ENCODE data around the gene APOBEC3A.
A peak's percentile ranks its signal among the peaks of the same experiment; 100 is the strongest.

Gene APOBEC3A

GRCh38 chr22:38957046-38957770 lies at the start of gene APOBEC3A:
APOBEC3A (plus strand) TSS chr22:38957609; CDS start chr22:38957692, 83 bp downstream.
- no peak for FAIRE-seq

GRCh38 chr22:38907767-38908166 lies 49.6 kb upstream of the APOBEC3A start:
- FAIRE-seq, result no peak

GRCh38 chr22:38911434-38911833 lies 46.0 kb upstream of the APOBEC3A start:
- no peak for FAIRE-seq

GRCh38 chr22:38919631-38920190 lies 37.7 kb upstream of the APOBEC3A start:
- no peak for FAIRE-seq

GRCh38 chr22:38921120-38921519 lies 36.3 kb upstream of the APOBEC3A start:
- no peak for FAIRE-seq

GRCh38 chr22:38921806-38922205 lies 35.6 kb upstream of the APOBEC3A start:
- FAIRE-seq, result no peak

GRCh38 chr22:38923463-38924346 lies 33.7 kb upstream of the APOBEC3A start:
- no peak for FAIRE-seq

- peak; percentile 49 for FAIRE-seq
Measured at GRCh38 chr22:38924347-38924952, 33.0 kb upstream of the APOBEC3A start.

- FAIRE-seq, result no peak
Measured at GRCh38 chr22:38925571-38926041, 31.8 kb upstream of the APOBEC3A start.

GRCh38 chr22:38927033-38927781 lies 30.2 kb upstream of the APOBEC3A start:
- no peak for FAIRE-seq

GRCh38 chr22:38930512-38930911 lies 26.9 kb upstream of the APOBEC3A start:
- no peak for FAIRE-seq

GRCh38 chr22:38935023-38935422 lies 22.4 kb upstream of the APOBEC3A start:
- no peak for FAIRE-seq

GRCh38 chr22:38935616-38936015 lies 21.8 kb upstream of the APOBEC3A start:
- FAIRE-seq, result no peak

- FAIRE-seq, result no peak
Measured at GRCh38 chr22:38936562-38936961, 20.8 kb upstream of the APOBEC3A start.

- no peak for FAIRE-seq
Measured at GRCh38 chr22:38937036-38937435, 20.4 kb upstream of the APOBEC3A start.

GRCh38 chr22:38937541-38937940 lies 19.9 kb upstream of the APOBEC3A start:
- no peak for FAIRE-seq

- FAIRE-seq, result no peak
Measured at GRCh38 chr22:38938221-38938620, 19.2 kb upstream of the APOBEC3A start.

GRCh38 chr22:38938925-38939324 lies 18.5 kb upstream of the APOBEC3A start:
- FAIRE-seq, result no peak

- no peak for FAIRE-seq
Measured at GRCh38 chr22:38940811-38941384, 16.5 kb upstream of the APOBEC3A start.

GRCh38 chr22:38941488-38941987 lies 15.9 kb upstream of the APOBEC3A start:
- FAIRE-seq, result no peak

- no peak for FAIRE-seq
Measured at GRCh38 chr22:38942702-38943101, 14.7 kb upstream of the APOBEC3A start.

- no peak for FAIRE-seq
Measured at GRCh38 chr22:38943201-38943600, 14.2 kb upstream of the APOBEC3A start.

All from colon (tissue), 2 donors.